GM12875 (cell line): ENCODE results near the gene FAM200C.

ENCODE experiments used
- H3K4me3 ChIP-seq: one replicate; pipeline ENCODE4 v1.5.1; 2011; ENCODE audit warnings: low read depth, low read length, control low read depth
- CTCF ChIP-seq: IDR thresholded peaks from 2 replicates; pipeline ENCODE4 v1.5.1; 2011; ENCODE audit warnings: low read depth, mild to moderate bottlenecking, control low read depth, inconsistent platforms, low read length, moderate library complexity, borderline replicate concordance; ENCODE audit not compliant: insufficient read depth

Gene FAM200C

GRCh38 chr5:160361624-160362228, 38.1 kb downstream of the FAM200C start:
- TF ChIP-seq CTCF = no peak
- no peak overlapping the region for H3K4me3 ChIP-seq

GRCh38 chr5:160360310-160360709, 39.5 kb downstream of the FAM200C start:
- no peak for TF ChIP-seq CTCF
- no peak overlapping the region for H3K4me3 ChIP-seq

GRCh38 chr5:160359816-160360215, 40.0 kb downstream of the FAM200C start:
- no peak for TF ChIP-seq CTCF
- no peak overlapping the region for H3K4me3 ChIP-seq

GRCh38 chr5:160359242-160359641, 40.6 kb downstream of the FAM200C start:
- TF ChIP-seq CTCF = no peak
- no peak overlapping the region for H3K4me3 ChIP-seq

GRCh38 chr5:160357861-160358411, 41.9 kb downstream of the FAM200C start:
- no peak for TF ChIP-seq CTCF
- H3K4me3 ChIP-seq = no peak overlapping the region

GRCh38 chr5:160357394-160357793, 42.5 kb downstream of the FAM200C start:
- no peak for TF ChIP-seq CTCF
- no peak overlapping the region for H3K4me3 ChIP-seq
